ENCODE results near the gene CEP131. TPM values are rescaled to one million over a fixed set of nuclear protein-coding genes. Genes with fewer than 3 reads are reported as not detected.
A peak's percentile ranks its signal among the peaks of the same experiment; 100 is the strongest.

Gene CEP131
- total and polyA plus RNA-seq, 8 donors = 4.8 to 75.0 (median 12.1) TPM

GRCh38 chr17:81160747-81161453 is 61.9 kb downstream of the CEP131 start:
- no peak for DNase-seq
- Histone ChIP-seq H3K27ac (peak overlapping the region in 3 of 5 donors; percentile 24 to 72 (median 69)), H3K4me3 (peak overlapping the region in 1 of 4 donors; percentile 40), H3K4me1 (peaks cover 6 to 19% (median 16%) of the 10 kb centered on the region in 4 donors), H3K9me3 (no peaks in the 10 kb centered on the region), H3K27me3 (peaks cover 0 to 37% (median 13%) of the 10 kb centered on the region in 3 donors), H3K36me3 (no peaks in the 10 kb centered on the region)
- 66 to 75% (median 73%) methylated on average over 22 to 32 of the region's 32 CpGs for WGBS, 5 donors
- TF ChIP-seq CTCF (IDR thresholded peaks at IDR 0.05) (no peak), POLR2A (IDR thresholded peaks at IDR 0.05) (no peak), EP300 (IDR thresholded peaks at IDR 0.05) (no peak), POLR2AphosphoS5 (IDR thresholded peaks at IDR 0.05) (no peak)
- intact Hi-C loops (cut with DNase I; ENCODE audit: low total_unique reads) = no loop called here

GRCh38 chr17:81160306-81160705 is 62.5 kb downstream of the CEP131 start:
- Histone ChIP-seq H3K4me3 (peak overlapping the region; percentile 24 to 40 (median 30)), H3K27me3 (peaks cover 0 to 31% (median 9%) of the 10 kb centered on the region in 3 donors), H3K4me1 (peaks cover under 1 to 14% (median 11%) of the 10 kb centered on the region in 4 donors), H3K27ac (peak overlapping the region in 4 of 5 donors; percentile 22 to 72 (median 46)), H3K36me3 (no peaks in the 10 kb centered on the region), H3K9me3 (no peaks in the 10 kb centered on the region)
- 7 to 66% (median 54%) methylated on average over 6 to 28 of the region's 28 CpGs for WGBS, 5 donors
- TF ChIP-seq EP300 (IDR thresholded peaks at IDR 0.05) = no peak
- TF ChIP-seq POLR2AphosphoS5 (IDR thresholded peaks at IDR 0.05) = no peak
- TF ChIP-seq POLR2A (IDR thresholded peaks at IDR 0.05) = no peak
- TF ChIP-seq CTCF (IDR thresholded peaks at IDR 0.05) = no peak
- no peak for DNase-seq
- intact Hi-C loops (cut with DNase I; ENCODE audit: low total_unique reads) = no loop called here

- intact Hi-C loops (cut with DNase I; ENCODE audit: low total_unique reads) = no loop called here
- no peak for DNase-seq
- Histone ChIP-seq H3K4me3 (peak overlapping the region; percentile 24 to 40 (median 30)), H3K27me3 (peaks cover 0 to 25% (median 3%) of the 10 kb centered on the region in 3 donors), H3K27ac (peak overlapping the region in 4 of 5 donors; percentile 22 to 72 (median 46)), H3K36me3 (no peaks in the 10 kb centered on the region), H3K9me3 (no peaks in the 10 kb centered on the region), H3K4me1 (peaks cover 0 to 8% (median 5%) of the 10 kb centered on the region in 4 donors)
- WGBS, 5 donors = 53 to 86% (median 75%) methylated on average over 17 to 25 of the region's 25 CpGs; no CpG with 5 or more reads in 1 of the 5 donors
- no peak for TF ChIP-seq POLR2AphosphoS5 (IDR thresholded peaks at IDR 0.05)
- no peak for TF ChIP-seq POLR2A (IDR thresholded peaks at IDR 0.05)
- no peak for TF ChIP-seq CTCF (IDR thresholded peaks at IDR 0.05)
- no peak for TF ChIP-seq EP300 (IDR thresholded peaks at IDR 0.05)
Observed at GRCh38 chr17:81159611-81160265, 63.0 kb downstream of the CEP131 start.

- Histone ChIP-seq H3K4me3 (peak overlapping the region in 2 of 4 donors; percentile 31 to 40), H3K9me3 (no peaks in the 10 kb centered on the region), H3K4me1 (peaks cover 0 to 3% (median 0%) of the 10 kb centered on the region in 4 donors), H3K27ac (no peak overlapping the region), H3K27me3 (peaks cover 0 to 17% (median 0%) of the 10 kb centered on the region in 3 donors), H3K36me3 (no peaks in the 10 kb centered on the region)
- intact Hi-C loops (cut with DNase I; ENCODE audit: low total_unique reads) = no loop called here
- TF ChIP-seq POLR2A (IDR thresholded peaks at IDR 0.05) (no peak), EP300 (IDR thresholded peaks at IDR 0.05) (no peak), CTCF (IDR thresholded peaks at IDR 0.05) (no peak), POLR2AphosphoS5 (IDR thresholded peaks at IDR 0.05) (no peak)
- no peak for DNase-seq
- WGBS, 5 donors = 88 to 94% (median 89%) methylated on average over 36 to 43 of the region's 43 CpGs
Observed at GRCh38 chr17:81158688-81159590, 63.8 kb downstream of the CEP131 start.
